Measurements from ENCODE around the gene CCR8. TPM values are rescaled to one million over a fixed set of nuclear protein-coding genes. Genes with fewer than 3 reads are reported as not detected.

The CCR8 gene
- total and polyA plus RNA-seq, 2 donors (not counting 1 experiment from before 2014, with no cell fraction given) = not detected

DNA sequence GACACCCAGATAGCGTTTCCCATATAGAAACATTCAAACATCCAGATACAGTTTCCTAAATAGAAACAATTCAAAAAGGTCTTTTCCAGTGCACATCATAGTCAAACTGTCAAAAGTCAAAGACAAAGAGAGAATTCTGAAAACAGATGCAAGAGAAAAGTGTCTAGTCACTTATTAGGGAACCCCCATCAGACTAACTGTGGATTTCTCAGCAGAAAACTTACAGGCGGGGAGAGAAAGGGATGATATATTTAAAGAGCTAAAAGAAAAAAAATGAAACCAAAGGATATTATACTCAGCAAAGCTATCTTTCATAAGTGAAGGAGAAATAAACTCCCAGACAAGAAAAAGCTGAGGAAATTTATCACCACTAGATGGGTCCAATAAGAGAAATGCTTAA lies 27.3 kb upstream of the CCR8 start:
- TF ChIP-seq EZH2 (IDR thresholded peaks at IDR 0.05; ENCODE audit: borderline replicate concordance, insufficient read depth, low read depth, low read length, poor library complexity, severe bottlenecking) (no peak), CTCF (IDR thresholded peaks at IDR 0.05) (no peak)
- Mint-ChIP-seq H3K27ac (no peak overlapping the region), H3K27me3 (peaks cover 55% of the 10 kb centered on the region), H3K9me3 (ENCODE audit: insufficient read depth) (peaks cover 18% of the 10 kb centered on the region), H3K4me1 (no peaks in the 10 kb centered on the region), H3K4me3 (no peak overlapping the region)
- H3K4me2 ChIP-seq (replicated peaks; ENCODE audit: low read depth, low read length, poor library complexity, severe bottlenecking) = no peak overlapping the region
- H3K9ac ChIP-seq (ENCODE audit: low read length) = no peak overlapping the region
- ChIA-PET CTCF (interaction anchor here (0.7 to 1.0 kb wide), 2 partner anchors 10 to 46 kb away, joined by 3 read pairs; no protein-coding TSS in a partner anchor), POLR2A (no interaction called here)
- H3K4me1 ChIP-seq (ENCODE audit: control insufficient read depth in 2 of 2, insufficient read depth in 2 of 2, low read length in 2 of 2) = no peaks in the 10 kb centered on the region
- no peaks in the 10 kb centered on the region for H4K20me1 ChIP-seq (ENCODE audit: control insufficient read depth, insufficient read depth, low read length, poor library complexity, severe bottlenecking)
- H3K27ac ChIP-seq (ENCODE audit: low read length in 2 of 2) = no peak overlapping the region
- intact Hi-C loops (cut with micrococcal nuclease) = no loop called here
- H3K79me2 ChIP-seq (ENCODE audit: control insufficient read depth, insufficient read depth, low read length) = no peaks in the 10 kb centered on the region
- peaks cover 3 to 40% (median 36%) of the 10 kb centered on the region in 3 donors for H3K9me3 ChIP-seq (ENCODE audit: control extremely low read depth in 1 of 3, control insufficient read depth in 2 of 3, insufficient read depth in 1 of 3, low read length in 2 of 3)
- WGBS (ENCODE audit: insufficient coverage) = no CpG with 5 or more reads among the region's 2 CpGs
- no peak for ATAC-seq (ENCODE audit: low read depth)
- no peak overlapping the region for H3K4me3 ChIP-seq (ENCODE audit: control extremely low read depth in 1 of 5, extremely low read depth in 1 of 5, insufficient read depth in 1 of 5, low read depth in 2 of 5, low read length in 4 of 5)
- no peak for DNase-seq
- no peaks in the 10 kb centered on the region for H3K36me3 ChIP-seq (replicated peaks in 1 of 2; ENCODE audit: control extremely low read depth in 1 of 2, control insufficient read depth in 1 of 2, extremely low read depth in 1 of 2, insufficient read depth in 2 of 2, low read length in 1 of 2)
- no peak overlapping the region for H2AFZ ChIP-seq (ENCODE audit: insufficient read depth, low read depth, low read length, poor library complexity, severe bottlenecking)
- peaks cover 0 to 12% (median 9%) of the 10 kb centered on the region in 4 experiments for H3K27me3 ChIP-seq (replicated peaks in 1 of 4; ENCODE audit: control extremely low read depth in 1 of 4, control insufficient read depth in 3 of 4, insufficient read depth in 4 of 4, low read length in 3 of 4)

DNA sequence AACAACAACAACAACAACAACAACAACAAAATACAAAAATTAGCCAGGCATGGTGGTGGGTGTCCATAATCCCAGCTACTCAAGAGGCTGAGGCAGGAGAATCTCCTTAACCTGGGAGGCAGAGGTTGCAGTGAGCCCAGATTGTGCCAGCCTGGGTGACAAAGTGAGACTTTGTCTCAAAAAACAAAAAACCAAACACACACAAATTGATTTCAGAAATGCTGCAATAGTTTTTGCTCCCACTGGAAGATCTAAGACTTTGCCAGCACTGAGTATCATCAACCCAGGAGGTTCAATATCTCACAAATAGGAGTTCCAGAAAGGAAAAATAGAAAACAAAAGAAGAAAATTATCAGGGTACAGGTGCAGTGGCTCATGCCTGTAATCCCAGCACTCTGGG lies 16.2 kb upstream of the CCR8 start:
- Histone ChIP-seq H2AFZ (ENCODE audit: insufficient read depth, low read depth, low read length, poor library complexity, severe bottlenecking) (no peak overlapping the region), H3K4me3 (ENCODE audit: control extremely low read depth in 1 of 5, extremely low read depth in 1 of 5, insufficient read depth in 1 of 5, low read depth in 2 of 5, low read length in 4 of 5) (no peak overlapping the region), H3K9me3 (ENCODE audit: control extremely low read depth in 1 of 3, control insufficient read depth in 2 of 3, insufficient read depth in 1 of 3, low read length in 2 of 3) (peaks cover 0 to 11% (median 3%) of the 10 kb centered on the region in 3 donors), H4K20me1 (ENCODE audit: control insufficient read depth, insufficient read depth, low read length, poor library complexity, severe bottlenecking) (no peaks in the 10 kb centered on the region), H3K79me2 (ENCODE audit: control insufficient read depth, insufficient read depth, low read length) (no peaks in the 10 kb centered on the region), H3K4me1 (ENCODE audit: control insufficient read depth in 2 of 2, insufficient read depth in 2 of 2, low read length in 2 of 2) (no peaks in the 10 kb centered on the region), H3K27ac (ENCODE audit: low read length in 2 of 2) (no peak overlapping the region), H3K36me3 (replicated peaks in 1 of 2; ENCODE audit: control extremely low read depth in 1 of 2, control insufficient read depth in 1 of 2, extremely low read depth in 1 of 2, insufficient read depth in 2 of 2, low read length in 1 of 2) (no peaks in the 10 kb centered on the region), H3K9ac (ENCODE audit: low read length) (no peak overlapping the region), H3K27me3 (replicated peaks in 1 of 4; ENCODE audit: control extremely low read depth in 1 of 4, control insufficient read depth in 3 of 4, insufficient read depth in 4 of 4, low read length in 3 of 4) (no peaks in the 10 kb centered on the region), H3K4me2 (replicated peaks; ENCODE audit: low read depth, low read length, poor library complexity, severe bottlenecking) (no peak overlapping the region)
- peaks cover 18% of the 10 kb centered on the region for H3K27me3 Mint-ChIP-seq
- no peak for DNase-seq
- ChIA-PET CTCF (no interaction called here), POLR2A (no interaction called here)
- no peak overlapping the region for H3K27ac Mint-ChIP-seq
- H3K4me3 Mint-ChIP-seq = no peak overlapping the region
- no peak for TF ChIP-seq EZH2 (IDR thresholded peaks at IDR 0.05; ENCODE audit: borderline replicate concordance, insufficient read depth, low read depth, low read length, poor library complexity, severe bottlenecking)
- no peak for TF ChIP-seq CTCF (IDR thresholded peaks at IDR 0.05)
- H3K4me1 Mint-ChIP-seq = no peaks in the 10 kb centered on the region
- peaks cover 7% of the 10 kb centered on the region for H3K9me3 Mint-ChIP-seq (ENCODE audit: insufficient read depth)
- no peak for ATAC-seq (ENCODE audit: low read depth)
- intact Hi-C loops (cut with micrococcal nuclease) = no loop called here

All from B cell (primary cell).